Left ventricle myocardium inferior (tissue), 1 donor: ENCODE measurements around the gene TEC. TPM values are rescaled to one million over a fixed set of nuclear protein-coding genes. Genes with fewer than 3 reads are reported as not detected.
"Not testable (repeated sequence)": the region's sequence is repeated elsewhere in the genome, so short reads cannot be mapped to it uniquely, and the experiment has no call there.

Experiments used
- DNase-seq: peaks from one replicate; pipeline ENCODE4 v3.0.0-alpha.2; 2020
- H3K27ac ChIP-seq: fragments of 200-600 bp; replicated peaks from 2 replicates; pipeline ENCODE4 v1.8.0; 2021
- H3K27me3 ChIP-seq: fragments of 200-600 bp; 2 replicates; pipeline ENCODE4 v1.8.0; 2021; ENCODE audit warnings: low read depth
- H3K36me3 ChIP-seq: fragments of 200-600 bp; 2 replicates; pipeline ENCODE4 v1.8.0; 2021
- H3K4me1 ChIP-seq: fragments of 200-600 bp; 2 replicates; pipeline ENCODE4 v1.8.0; 2021
- H3K4me3 ChIP-seq: fragments of 200-600 bp; 2 replicates; pipeline ENCODE4 v1.8.0; 2021; ENCODE audit warnings: mild to moderate bottlenecking, moderate library complexity
- H3K9me3 ChIP-seq: fragments of 200-600 bp; replicated peaks from 2 replicates; pipeline ENCODE4 v1.8.0; 2021
- intact Hi-C: fragments of 100-400 bp; cut with micrococcal nuclease; formaldehyde crosslinking; loops from one replicate; pipeline ENCODE4 v1.11.0; 2022
- total RNA-seq: library from RNA; stranded (reverse); fragmentation: NEBNext Ultra II Directional; extraction: Animal tissue kit (Norgen Biotek cat#: 25700); gene quantifications from one replicate; pipeline ENCODE4 v1.2.1, GENCODE V29; 2021
- TF ChIP-seq, protein P1 (sequence below): fragments of 200-600 bp; IDR thresholded peaks from 2 replicates; pipeline ENCODE4 v1.8.0; 2021; ENCODE audit warnings: antibody characterized with exemption, mild to moderate bottlenecking, borderline replicate concordance
- donor health status: DM: no; HTN: yes; CAD: no; lungs with severe emphysema.

TEC gene
- total RNA-seq, 1 donor from 2014 or later = 1.9 TPM

GRCh38 chr4:48191758-48192157 is 77.9 kb downstream of the TEC start:
- no peak overlapping the region for H3K27ac ChIP-seq
- no peaks in the 10 kb centered on the region for H3K36me3 ChIP-seq
- H3K4me1 ChIP-seq = peaks cover 7% of the 10 kb centered on the region
- H3K27me3 ChIP-seq = no peaks in the 10 kb centered on the region
- H3K4me3 ChIP-seq = no peak overlapping the region
- DNase-seq = no peak
- intact Hi-C loops = no loop called here
- H3K9me3 ChIP-seq = no peaks in the 10 kb centered on the region
- TF ChIP-seq, protein P1, sequence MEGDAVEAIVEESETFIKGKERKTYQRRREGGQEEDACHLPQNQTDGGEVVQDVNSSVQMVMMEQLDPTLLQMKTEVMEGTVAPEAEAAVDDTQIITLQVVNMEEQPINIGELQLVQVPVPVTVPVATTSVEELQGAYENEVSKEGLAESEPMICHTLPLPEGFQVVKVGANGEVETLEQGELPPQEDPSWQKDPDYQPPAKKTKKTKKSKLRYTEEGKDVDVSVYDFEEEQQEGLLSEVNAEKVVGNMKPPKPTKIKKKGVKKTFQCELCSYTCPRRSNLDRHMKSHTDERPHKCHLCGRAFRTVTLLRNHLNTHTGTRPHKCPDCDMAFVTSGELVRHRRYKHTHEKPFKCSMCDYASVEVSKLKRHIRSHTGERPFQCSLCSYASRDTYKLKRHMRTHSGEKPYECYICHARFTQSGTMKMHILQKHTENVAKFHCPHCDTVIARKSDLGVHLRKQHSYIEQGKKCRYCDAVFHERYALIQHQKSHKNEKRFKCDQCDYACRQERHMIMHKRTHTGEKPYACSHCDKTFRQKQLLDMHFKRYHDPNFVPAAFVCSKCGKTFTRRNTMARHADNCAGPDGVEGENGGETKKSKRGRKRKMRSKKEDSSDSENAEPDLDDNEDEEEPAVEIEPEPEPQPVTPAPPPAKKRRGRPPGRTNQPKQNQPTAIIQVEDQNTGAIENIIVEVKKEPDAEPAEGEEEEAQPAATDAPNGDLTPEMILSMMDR = no peak

DNA sequence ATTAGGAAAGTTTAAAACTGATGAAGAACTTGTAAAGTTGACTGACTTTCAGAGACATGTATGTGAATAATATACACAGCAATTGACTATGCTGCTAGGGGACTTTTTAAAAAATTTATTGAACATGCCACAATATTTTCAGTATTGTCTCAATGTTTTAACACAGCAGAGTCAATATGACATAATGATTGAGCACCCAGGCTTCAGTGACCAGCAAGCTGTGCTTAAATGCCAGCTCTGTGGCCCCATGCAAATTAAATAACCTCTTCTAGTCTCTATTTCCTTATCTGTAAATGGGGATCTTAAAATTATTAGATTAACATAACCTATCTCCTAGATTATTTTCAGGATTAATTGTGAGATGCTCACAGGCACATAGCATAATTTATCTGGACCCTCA is 78.8 kb downstream of the TEC start:
- Histone ChIP-seq H3K27ac (no peak overlapping the region), H3K4me1 (peaks cover 7% of the 10 kb centered on the region), H3K27me3 (no peaks in the 10 kb centered on the region), H3K36me3 (no peaks in the 10 kb centered on the region), H3K4me3 (no peak overlapping the region), H3K9me3 (no peaks in the 10 kb centered on the region)
- DNase-seq = no peak
- TF ChIP-seq, protein P1 = no peak
- intact Hi-C loops = no loop called here

DNA sequence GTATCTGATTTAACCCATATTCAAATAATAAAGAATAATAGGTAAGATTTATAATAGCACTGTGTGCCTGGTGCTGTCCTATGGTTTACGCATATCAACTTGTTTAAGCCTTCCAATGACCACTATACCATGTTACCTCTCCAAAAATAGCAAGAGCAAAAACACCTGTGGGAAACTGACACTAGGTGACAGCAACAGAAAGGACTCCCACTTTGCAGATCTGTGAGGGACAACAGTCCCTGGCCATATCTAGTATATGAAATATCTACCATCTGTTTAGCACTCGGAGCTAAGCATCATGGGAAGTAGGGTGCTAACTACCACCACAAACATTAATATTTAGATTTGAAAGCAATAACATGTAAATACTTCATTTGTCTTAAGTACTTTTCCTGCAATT is 79.9 kb downstream of the TEC start:
- no peak for DNase-seq
- Histone ChIP-seq H3K9me3 (no peaks in the 10 kb centered on the region), H3K36me3 (no peaks in the 10 kb centered on the region), H3K4me3 (no peak overlapping the region), H3K27ac (no peak overlapping the region), H3K27me3 (no peaks in the 10 kb centered on the region), H3K4me1 (peaks cover 7% of the 10 kb centered on the region)
- TF ChIP-seq, protein P1 = no peak
- intact Hi-C loops = no loop called here

- H3K9me3 ChIP-seq = no peaks in the 10 kb centered on the region
- TF ChIP-seq, protein P1 = no peak
- intact Hi-C loops = no loop called here
- peaks cover 7% of the 10 kb centered on the region for H3K4me1 ChIP-seq
- no peaks in the 10 kb centered on the region for H3K27me3 ChIP-seq
- no peak overlapping the region for H3K27ac ChIP-seq
- no peak for DNase-seq
- H3K36me3 ChIP-seq = no peaks in the 10 kb centered on the region
- no peak overlapping the region for H3K4me3 ChIP-seq
Measured at GRCh38 chr4:48188390-48188789, 81.2 kb downstream of the TEC start.

DNA sequence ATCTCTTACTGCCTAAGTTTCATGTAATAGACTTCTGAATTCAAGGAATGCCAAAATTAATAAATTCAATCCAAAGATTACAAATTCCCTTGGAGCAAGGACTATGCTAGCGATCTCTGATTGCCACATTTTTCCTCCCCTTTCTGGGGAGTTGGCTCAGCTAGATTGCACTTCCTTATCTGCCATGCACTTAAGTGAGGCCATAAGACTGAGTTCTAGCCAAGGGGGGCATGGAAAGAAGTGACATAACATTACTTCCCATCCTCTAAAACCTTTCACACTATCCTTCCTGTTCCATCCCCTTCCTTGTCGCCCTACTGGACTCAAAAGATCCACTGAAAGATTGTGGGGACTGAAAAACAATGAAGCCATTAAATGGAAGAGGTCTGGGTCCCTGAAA is 81.8 kb downstream of the TEC start:
- no peak for DNase-seq
- no peaks in the 10 kb centered on the region for H3K27me3 ChIP-seq
- TF ChIP-seq, protein P1 = no peak
- no peaks in the 10 kb centered on the region for H3K9me3 ChIP-seq
- intact Hi-C loops = no loop called here
- H3K4me1 ChIP-seq = peaks cover 7% of the 10 kb centered on the region
- H3K4me3 ChIP-seq = no peak overlapping the region
- no peaks in the 10 kb centered on the region for H3K36me3 ChIP-seq
- no peak overlapping the region for H3K27ac ChIP-seq

GRCh38 chr4:48187066-48187465 is 82.6 kb downstream of the TEC start:
- intact Hi-C loops, H3K36me3 ChIP-seq, H3K9me3 ChIP-seq, H3K27ac ChIP-seq, DNase-seq, H3K4me1 ChIP-seq, H3K27me3 ChIP-seq, H3K4me3 ChIP-seq: not testable (repeated sequence)

- H3K27me3 ChIP-seq, H3K9me3 ChIP-seq, H3K4me3 ChIP-seq, H3K27ac ChIP-seq, intact Hi-C loops, H3K36me3 ChIP-seq, DNase-seq, H3K4me1 ChIP-seq: not testable (repeated sequence)
Measured at GRCh38 chr4:48186394-48186793, 83.2 kb downstream of the TEC start.
